ENCODE measurements around the gene NEU2. TPM values are rescaled to one million over a fixed set of nuclear protein-coding genes. Genes with fewer than 3 reads are reported as not detected.

The NEU2 gene
- total RNA-seq, result not detected in 2 replicates

GRCh38 chr2:233032551-233033320, at the start of gene NEU2:
TSS of gene NEU2 (plus strand) at chr2:233032672. CDS start at chr2:233032672, 0 bp downstream.
- no peak for DNase-seq (ENCODE audit: low read depth in 2 of 2)

- DNase-seq (ENCODE audit: low read depth in 2 of 2), result no peak
Observed at GRCh38 chr2:232982926-232983668, 49.4 kb upstream of the NEU2 start.

- DNase-seq (ENCODE audit: low read depth in 2 of 2), result no peak
Observed at GRCh38 chr2:232983669-232984140, 48.8 kb upstream of the NEU2 start.

GRCh38 chr2:232984451-232985207, 47.8 kb upstream of the NEU2 start:
- DNase-seq (ENCODE audit: low read depth in 2 of 2), result no peak

GRCh38 chr2:232986155-232986554, 46.3 kb upstream of the NEU2 start:
- no peak for DNase-seq (ENCODE audit: low read depth in 2 of 2)

GRCh38 chr2:232993231-232993821, 39.1 kb upstream of the NEU2 start:
- no peak for DNase-seq (ENCODE audit: low read depth in 2 of 2)

- DNase-seq (ENCODE audit: low read depth in 2 of 2), result no peak
Observed at GRCh38 chr2:232994446-232994845, 38.0 kb upstream of the NEU2 start.

GRCh38 chr2:232997749-232998665, 34.5 kb upstream of the NEU2 start:
- no peak for DNase-seq (ENCODE audit: low read depth in 2 of 2)

- no peak for DNase-seq (ENCODE audit: low read depth in 2 of 2)
Observed at GRCh38 chr2:232998666-232998985, 33.8 kb upstream of the NEU2 start.

- no peak for DNase-seq (ENCODE audit: low read depth in 2 of 2)
Observed at GRCh38 chr2:232999354-232999753, 33.1 kb upstream of the NEU2 start.

- DNase-seq (ENCODE audit: low read depth in 2 of 2), result no peak
Observed at GRCh38 chr2:233000886-233001750, 31.4 kb upstream of the NEU2 start.

- DNase-seq (ENCODE audit: low read depth in 2 of 2), result no peak
Observed at GRCh38 chr2:233002829-233003657, 29.4 kb upstream of the NEU2 start.

GRCh38 chr2:233003658-233004555, 28.6 kb upstream of the NEU2 start:
- no peak for DNase-seq (ENCODE audit: low read depth in 2 of 2)

- no peak for DNase-seq (ENCODE audit: low read depth in 2 of 2)
Observed at GRCh38 chr2:233005096-233005495, 27.4 kb upstream of the NEU2 start.

- DNase-seq (ENCODE audit: low read depth in 2 of 2), result no peak
Observed at GRCh38 chr2:233006648-233007047, 25.8 kb upstream of the NEU2 start.

GRCh38 chr2:233007270-233007669, 25.2 kb upstream of the NEU2 start:
- no peak for DNase-seq (ENCODE audit: low read depth in 2 of 2)

GRCh38 chr2:233007739-233008138, 24.7 kb upstream of the NEU2 start:
- no peak for DNase-seq (ENCODE audit: low read depth in 2 of 2)

GRCh38 chr2:233009661-233010060, 22.8 kb upstream of the NEU2 start:
- no peak for DNase-seq (ENCODE audit: low read depth in 2 of 2)

Measured in lung microvascular endothelial cell (primary cell).